BE2C (cell line): ENCODE data around the gene KIZ.

Source experiments
- DNase-seq: peaks from one replicate; pipeline ENCODE4 v3.0.0-alpha.2; 2020
- H3K27me3 ChIP-seq: fragments of 250-450 bp; sonication (Bioruptor Pico); 2 replicates; pipeline ENCODE4 v1.5.1; 2020; ENCODE audit warnings: mild to moderate bottlenecking
- H3K36me3 ChIP-seq: fragments of 250-450 bp; sonication (Bioruptor Pico); 2 replicates; pipeline ENCODE4 v1.5.1; 2020; ENCODE audit warnings: mild to moderate bottlenecking
- H3K4me1 ChIP-seq: fragments of 250-450 bp; sonication (Bioruptor Pico); 2 replicates; pipeline ENCODE4 v1.5.1; 2020
- H3K4me3 ChIP-seq: 2 replicates; pipeline ENCODE4 v1.5.1; 2011; ENCODE audit warnings: low read depth, low read length
- H3K9me3 ChIP-seq: fragments of 250-450 bp; sonication (Bioruptor Pico); 2 replicates; pipeline ENCODE4 v1.5.1; 2020
- TF ChIP-seq, protein P1 (sequence below): IDR thresholded peaks from 2 replicates; pipeline ENCODE4 v1.5.1; 2012; ENCODE audit warnings: mild to moderate bottlenecking, low read depth, low read length

The KIZ gene

DNA sequence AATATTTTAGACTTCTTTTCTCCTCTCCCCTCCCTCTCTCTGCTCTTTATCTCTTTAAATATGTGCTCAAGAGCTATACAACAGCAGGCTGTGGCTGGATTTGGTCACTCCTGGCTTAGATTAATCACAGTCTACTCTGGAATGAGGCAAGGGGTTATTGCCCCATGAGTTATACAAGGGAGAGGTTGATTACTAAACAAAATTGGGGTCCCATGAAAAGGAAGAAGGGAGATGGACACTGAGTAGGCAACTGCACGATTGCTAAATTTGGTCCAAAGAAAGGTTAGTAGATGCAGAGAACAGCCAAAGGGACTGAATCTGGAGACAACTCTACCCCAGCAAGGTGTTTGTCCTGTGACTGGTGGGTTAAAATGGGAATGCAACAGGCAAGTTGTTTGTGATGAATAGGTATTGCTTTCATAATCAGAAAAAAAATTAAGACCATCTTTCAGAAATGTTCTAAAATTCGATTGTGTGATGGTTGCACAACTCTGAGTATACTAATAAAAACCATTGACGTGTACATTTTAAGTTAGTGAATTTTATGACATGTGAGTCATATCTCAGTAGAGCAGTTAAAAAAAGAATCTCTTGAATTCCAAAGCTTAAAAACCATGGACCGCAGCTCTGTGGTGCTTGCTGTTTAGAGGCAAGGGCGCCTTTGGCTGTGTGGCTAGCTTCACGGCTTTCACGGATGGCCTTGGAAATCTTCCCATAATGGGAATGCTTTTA lies 57.1 kb downstream of the KIZ start:
- Histone ChIP-seq H3K9me3 (no peaks in the 10 kb centered on the region), H3K36me3 (no peaks in the 10 kb centered on the region), H3K27me3 (no peaks in the 10 kb centered on the region), H3K4me3 (no peak overlapping the region), H3K4me1 (no peaks in the 10 kb centered on the region)
- TF ChIP-seq, protein P1, sequence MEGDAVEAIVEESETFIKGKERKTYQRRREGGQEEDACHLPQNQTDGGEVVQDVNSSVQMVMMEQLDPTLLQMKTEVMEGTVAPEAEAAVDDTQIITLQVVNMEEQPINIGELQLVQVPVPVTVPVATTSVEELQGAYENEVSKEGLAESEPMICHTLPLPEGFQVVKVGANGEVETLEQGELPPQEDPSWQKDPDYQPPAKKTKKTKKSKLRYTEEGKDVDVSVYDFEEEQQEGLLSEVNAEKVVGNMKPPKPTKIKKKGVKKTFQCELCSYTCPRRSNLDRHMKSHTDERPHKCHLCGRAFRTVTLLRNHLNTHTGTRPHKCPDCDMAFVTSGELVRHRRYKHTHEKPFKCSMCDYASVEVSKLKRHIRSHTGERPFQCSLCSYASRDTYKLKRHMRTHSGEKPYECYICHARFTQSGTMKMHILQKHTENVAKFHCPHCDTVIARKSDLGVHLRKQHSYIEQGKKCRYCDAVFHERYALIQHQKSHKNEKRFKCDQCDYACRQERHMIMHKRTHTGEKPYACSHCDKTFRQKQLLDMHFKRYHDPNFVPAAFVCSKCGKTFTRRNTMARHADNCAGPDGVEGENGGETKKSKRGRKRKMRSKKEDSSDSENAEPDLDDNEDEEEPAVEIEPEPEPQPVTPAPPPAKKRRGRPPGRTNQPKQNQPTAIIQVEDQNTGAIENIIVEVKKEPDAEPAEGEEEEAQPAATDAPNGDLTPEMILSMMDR: no peak
- no peak for DNase-seq

DNA sequence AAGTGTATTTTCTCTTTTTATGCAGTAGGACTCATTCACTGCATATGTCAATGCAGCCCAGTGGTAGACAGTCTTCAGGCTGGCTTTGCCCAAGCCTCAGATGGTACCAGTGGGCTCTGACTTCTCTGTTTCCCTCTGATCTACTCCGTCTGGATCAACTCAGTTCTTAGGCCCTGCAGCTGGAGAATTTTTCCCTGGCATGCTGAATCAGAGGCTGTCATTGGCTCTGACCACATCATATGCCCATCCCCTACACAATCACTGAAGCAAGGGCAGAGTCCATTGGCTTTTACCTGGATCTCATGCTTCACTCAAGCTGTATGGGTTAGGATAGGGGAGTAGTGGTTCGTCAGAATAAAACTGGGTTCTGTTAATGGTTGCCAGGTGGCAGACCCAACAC lies 57.8 kb downstream of the KIZ start:
- Histone ChIP-seq H3K9me3 (no peaks in the 10 kb centered on the region), H3K36me3 (no peaks in the 10 kb centered on the region), H3K27me3 (no peaks in the 10 kb centered on the region), H3K4me3 (no peak overlapping the region), H3K4me1 (no peaks in the 10 kb centered on the region)
- TF ChIP-seq, protein P1: no peak
- DNase-seq: no peak

DNA sequence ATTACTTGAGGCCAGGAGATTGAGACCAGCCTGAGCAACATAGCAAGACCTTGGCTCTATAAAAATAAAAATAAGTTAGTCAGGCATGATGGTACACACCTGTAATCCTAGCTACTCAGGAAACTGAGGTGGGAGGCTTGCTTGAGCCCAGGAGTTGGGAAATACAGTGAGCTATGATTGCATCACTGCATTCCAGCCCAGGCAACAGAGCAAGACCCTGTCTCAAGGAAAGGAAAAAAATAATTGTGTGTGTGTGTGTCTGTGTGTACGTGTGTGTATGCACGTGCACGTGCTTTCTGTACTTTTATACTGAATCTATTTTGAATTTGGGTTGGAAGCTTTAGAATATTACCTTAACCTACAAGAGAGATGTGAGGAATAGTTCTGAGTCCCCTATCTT lies 58.9 kb downstream of the KIZ start:
- Histone ChIP-seq H3K36me3 (no peaks in the 10 kb centered on the region), H3K4me3 (no peak overlapping the region), H3K27me3 (no peaks in the 10 kb centered on the region), H3K4me1 (no peaks in the 10 kb centered on the region), H3K9me3 (no peaks in the 10 kb centered on the region)
- TF ChIP-seq, protein P1: no peak
- DNase-seq: no peak

DNA sequence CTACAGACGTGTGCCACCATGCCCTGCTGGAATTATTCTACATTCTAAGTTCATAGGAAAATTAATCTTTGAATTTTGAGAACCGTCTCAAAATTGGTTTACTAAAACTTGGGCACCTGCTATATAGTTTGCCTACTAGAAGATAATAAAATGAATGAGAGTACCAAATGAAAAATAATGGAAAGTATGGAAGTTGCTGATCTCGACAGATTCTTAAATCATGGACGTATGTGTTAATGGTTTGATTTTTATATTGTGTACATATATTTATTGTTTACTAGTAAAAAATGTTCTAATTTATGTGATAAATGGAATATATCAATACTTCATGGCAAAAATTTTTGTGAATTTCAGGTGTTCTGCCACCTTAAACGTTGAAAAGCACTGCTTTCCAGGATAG lies 60.0 kb downstream of the KIZ start:
- H3K27me3 ChIP-seq: no peaks in the 10 kb centered on the region
- no peaks in the 10 kb centered on the region for H3K9me3 ChIP-seq
- no peaks in the 10 kb centered on the region for H3K4me1 ChIP-seq
- H3K4me3 ChIP-seq: no peak overlapping the region
- H3K36me3 ChIP-seq: no peaks in the 10 kb centered on the region
- TF ChIP-seq, protein P1: no peak
- no peak for DNase-seq

DNA sequence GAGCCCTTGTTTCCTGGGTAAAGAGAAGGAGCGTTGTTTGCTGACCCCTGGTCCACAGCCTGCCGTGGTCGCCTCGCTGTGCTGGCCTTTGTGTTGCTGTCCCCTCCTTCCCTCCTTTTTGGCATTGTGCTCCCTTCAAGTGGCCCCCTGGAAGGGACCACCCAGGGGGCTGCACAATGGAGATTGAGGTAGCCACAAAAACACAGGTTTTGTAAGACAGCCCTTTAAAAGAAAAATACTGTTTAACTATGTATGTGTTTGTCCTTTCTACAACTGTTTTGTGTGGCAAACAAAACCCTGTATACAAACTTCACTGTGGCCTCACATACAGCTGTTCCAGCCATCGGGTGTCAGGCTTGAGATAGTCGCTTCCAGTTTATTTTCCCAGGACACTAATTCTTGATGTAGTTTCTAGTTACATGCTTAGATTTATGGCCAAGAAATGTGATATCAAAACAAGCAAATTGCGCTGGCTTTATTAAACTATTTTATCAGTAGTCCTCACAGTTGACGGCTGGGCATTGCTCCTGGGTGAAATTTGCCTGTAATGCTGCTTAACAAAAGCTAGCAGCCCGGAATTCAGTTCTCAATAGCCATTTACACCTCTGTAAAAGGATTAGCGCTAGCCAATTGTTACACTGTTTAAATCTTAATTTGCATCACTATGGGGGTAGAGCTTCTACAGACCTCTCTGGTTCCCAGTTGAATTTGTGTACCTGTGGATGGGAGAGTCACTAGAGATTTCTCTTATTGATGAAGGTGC lies 64.1 kb downstream of the KIZ start:
- H3K9me3 ChIP-seq: no peaks in the 10 kb centered on the region
- DNase-seq: no peak
- H3K4me1 ChIP-seq: no peaks in the 10 kb centered on the region
- TF ChIP-seq, protein P1: no peak
- H3K4me3 ChIP-seq: no peak overlapping the region
- H3K36me3 ChIP-seq: no peaks in the 10 kb centered on the region
- no peaks in the 10 kb centered on the region for H3K27me3 ChIP-seq

DNA sequence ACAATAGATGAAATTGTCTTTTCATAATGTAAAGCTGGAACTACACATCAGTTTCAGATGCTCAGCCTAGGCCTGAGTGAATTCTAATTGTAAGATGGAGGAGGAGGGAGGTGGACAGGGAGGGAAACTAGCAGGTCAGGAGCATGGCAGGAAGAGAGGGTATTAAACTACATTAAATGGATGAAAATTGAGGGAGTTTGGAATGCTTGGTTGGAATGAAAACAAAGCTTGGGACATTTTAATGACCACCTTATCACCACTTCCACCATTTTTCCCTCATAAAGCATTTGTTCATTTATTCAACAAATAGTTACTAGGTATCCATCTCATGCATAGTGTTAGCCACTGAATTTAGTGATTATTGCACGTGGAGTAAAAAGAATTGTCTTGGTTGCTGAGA lies 65.0 kb downstream of the KIZ start:
- Histone ChIP-seq H3K4me1 (no peaks in the 10 kb centered on the region), H3K27me3 (no peaks in the 10 kb centered on the region), H3K36me3 (no peaks in the 10 kb centered on the region), H3K4me3 (no peak overlapping the region), H3K9me3 (no peaks in the 10 kb centered on the region)
- no peak for DNase-seq
- TF ChIP-seq, protein P1: no peak
